Vagina (tissue), 2 donors: ENCODE results near the gene ZNF672. TPM values are rescaled to one million over a fixed set of nuclear protein-coding genes. Genes with fewer than 3 reads are reported as not detected.

Source experiments
- DNase-seq, 2 donors: peaks; one replicate each; pipeline ENCODE4 v3.0.0-alpha.2; 2017; ENCODE audit errors: extremely low spot score in 2 of 2
- H3K27ac ChIP-seq: fragments of 200-600 bp; sonication (generic); one replicate; pipeline ENCODE4 v1.5.1; 2019
- H3K27me3 ChIP-seq: fragments of 200-600 bp; sonication (generic); one replicate; pipeline ENCODE4 v1.5.1; 2019
- H3K36me3 ChIP-seq, 2 donors: fragments of 200-600 bp; sonication (generic); one replicate each; pipeline ENCODE4 v1.5.1; 2017 to 2019
- H3K4me1 ChIP-seq: fragments of 200-600 bp; sonication (generic); one replicate; pipeline ENCODE4 v1.5.1; 2019
- H3K4me3 ChIP-seq, 2 donors: fragments of 200-600 bp; sonication (generic); 1 replicate in 1 of 2; 2 replicates in 1 of 2; pipeline ENCODE4 v1.5.1; 2016 to 2019
- H3K9me3 ChIP-seq: fragments of 200-600 bp; sonication (generic); one replicate; pipeline ENCODE4 v1.5.1; 2019
- CTCF ChIP-seq, 3 experiments: fragments of 450-650 bp in 2 of 3; fragments of 200-600 bp in 1 of 3; sonication (generic) in 1 of 3; IDR thresholded peaks; one replicate each; pipeline ENCODE4 v1.5.1; 2017 to 2019; ENCODE audit warnings: antibody characterized with exemption in 3 of 3, mild to moderate bottlenecking in 2 of 3, moderate library complexity in 2 of 3
- POLR2A ChIP-seq, 2 donors: fragments of 450-650 bp; IDR thresholded peaks; one replicate each; pipeline ENCODE4 v1.6.1; 2017; ENCODE audit warnings: antibody characterized with exemption in 2 of 2, mild to moderate bottlenecking in 2 of 2, moderate library complexity in 2 of 2
- POLR2AphosphoS5 ChIP-seq, 2 donors: sonication (generic); formaldehyde crosslinking; IDR thresholded peaks; one replicate each; pipeline ENCODE4 v1.9.0; 2017; ENCODE audit warnings: antibody characterized with exemption in 2 of 2, mild to moderate bottlenecking in 2 of 2, low read depth in 1 of 2; ENCODE audit not compliant: insufficient read depth in 1 of 2
- intact Hi-C: fragments of 100-400 bp; cut with DNase I; formaldehyde crosslinking; loops from one replicate; pipeline ENCODE4 v1.15.1; 2023
- total RNA-seq: library from RNA; depleted of rRNA; stranded (reverse); fragments of >200 nt; gene quantifications from one replicate; pipeline ENCODE4 v1.2.3, GENCODE V29; 2016

ZNF672 gene
- total RNA-seq, 1 donor from 2014 or later, result 44.9 TPM

- no peak overlapping the region for H3K27ac ChIP-seq
Measured at GRCh38 chr1:248810000-248810726, 27.9 kb upstream of the ZNF672 start.

GRCh38 chr1:248810727-248811513 is 27.1 kb upstream of the ZNF672 start:
- no peak overlapping the region for H3K4me3 ChIP-seq
- DNase-seq, result peak in 1 of 2 donors; percentile 90
- intact Hi-C loops, result no loop called here
- H3K27ac ChIP-seq, result no peak overlapping the region
- H3K36me3 ChIP-seq, result peaks cover 0 to 36% of the 10 kb centered on the region in 2 donors
- TF ChIP-seq POLR2AphosphoS5 (IDR thresholded peaks at IDR 0.05; ENCODE audit: insufficient read depth in 1 of 2, low read depth in 1 of 2) (no peak), POLR2A (IDR thresholded peaks at IDR 0.05) (no peak), CTCF (IDR thresholded peaks at IDR 0.05) (no peak)
- no peaks in the 10 kb centered on the region for H3K9me3 ChIP-seq
- no peaks in the 10 kb centered on the region for H3K27me3 ChIP-seq
- peaks cover 18% of the 10 kb centered on the region for H3K4me1 ChIP-seq

More at GRCh38 chr1:248810000-248810726, 27.9 kb upstream of the ZNF672 start:
- no peaks in the 10 kb centered on the region for H3K9me3 ChIP-seq
- DNase-seq, result peak in 1 of 2 donors; percentile 77
- no peaks in the 10 kb centered on the region for H3K27me3 ChIP-seq
- TF ChIP-seq CTCF (IDR thresholded peaks at IDR 0.05) (no peak), POLR2A (IDR thresholded peaks at IDR 0.05) (no peak), POLR2AphosphoS5 (IDR thresholded peaks at IDR 0.05; ENCODE audit: insufficient read depth in 1 of 2, low read depth in 1 of 2) (no peak)
- H3K4me1 ChIP-seq, result peaks cover 18% of the 10 kb centered on the region
- H3K4me3 ChIP-seq, result no peak overlapping the region
- H3K36me3 ChIP-seq, result peaks cover 0 to 28% of the 10 kb centered on the region in 2 donors
- intact Hi-C loops, result no loop called here

GRCh38 chr1:248811514-248812490 is 26.2 kb upstream of the ZNF672 start:
- Histone ChIP-seq H3K4me1 (peaks cover 18% of the 10 kb centered on the region), H3K36me3 (peaks cover 0 to 44% of the 10 kb centered on the region in 2 donors), H3K9me3 (no peaks in the 10 kb centered on the region), H3K27me3 (no peaks in the 10 kb centered on the region), H3K4me3 (no peak overlapping the region), H3K27ac (no peak overlapping the region)
- intact Hi-C loops, result no loop called here
- peak in 1 of 2 donors; percentile 87 for DNase-seq
- TF ChIP-seq POLR2A (IDR thresholded peaks at IDR 0.05), result no peak
- TF ChIP-seq POLR2AphosphoS5 (IDR thresholded peaks at IDR 0.05; ENCODE audit: insufficient read depth in 1 of 2, low read depth in 1 of 2), result no peak
- TF ChIP-seq CTCF (IDR thresholded peaks at IDR 0.05), result no peak

GRCh38 chr1:248812736-248813425 is 25.1 kb upstream of the ZNF672 start:
- no peak overlapping the region for H3K4me3 ChIP-seq
- peaks cover 0 to 46% of the 10 kb centered on the region in 2 donors for H3K36me3 ChIP-seq
- H3K27ac ChIP-seq, result no peak overlapping the region
- H3K4me1 ChIP-seq, result peaks cover 18% of the 10 kb centered on the region
- H3K9me3 ChIP-seq, result no peaks in the 10 kb centered on the region
- intact Hi-C loops, result no loop called here
- no peak for TF ChIP-seq CTCF (IDR thresholded peaks at IDR 0.05)
- no peak for TF ChIP-seq POLR2A (IDR thresholded peaks at IDR 0.05)
- TF ChIP-seq POLR2AphosphoS5 (IDR thresholded peaks at IDR 0.05; ENCODE audit: insufficient read depth in 1 of 2, low read depth in 1 of 2), result no peak
- no peaks in the 10 kb centered on the region for H3K27me3 ChIP-seq
- DNase-seq, result peak in 1 of 2 donors; percentile 72
